GM21367 (cell line): ENCODE measurements around the gene SYK.

ENCODE experiments used
- ATAC-seq: cut with Tn5 transposase; IDR thresholded peaks from one replicate; pipeline ENCODE4 v1.9.1; 2021; ENCODE audit not compliant: unreplicated experiment

SYK gene

GRCh38 chr9:90846770-90847419 is 45.3 kb downstream of the SYK start:
- ATAC-seq, result no peak

- ATAC-seq, result no peak
Observed at GRCh38 chr9:90847971-90848370, 46.4 kb downstream of the SYK start.

GRCh38 chr9:90848866-90849265 is 47.2 kb downstream of the SYK start:
- ATAC-seq, result no peak

- ATAC-seq, result no peak
Observed at GRCh38 chr9:90851444-90851843, 49.8 kb downstream of the SYK start.

- no peak for ATAC-seq
Observed at GRCh38 chr9:90853945-90854344, 52.3 kb downstream of the SYK start.

GRCh38 chr9:90854637-90855175 is 53.1 kb downstream of the SYK start:
- ATAC-seq, result no peak

GRCh38 chr9:90855208-90855902 is 53.7 kb downstream of the SYK start:
- ATAC-seq, result no peak

GRCh38 chr9:90857091-90857490 is 55.5 kb downstream of the SYK start:
- no peak for ATAC-seq

- ATAC-seq, result no peak
Observed at GRCh38 chr9:90857855-90858254, 56.2 kb downstream of the SYK start.

GRCh38 chr9:90858457-90858901 is 56.9 kb downstream of the SYK start:
- no peak for ATAC-seq

GRCh38 chr9:90860382-90860781 is 58.8 kb downstream of the SYK start:
- ATAC-seq, result no peak

- ATAC-seq, result no peak
Observed at GRCh38 chr9:90860826-90861225, 59.2 kb downstream of the SYK start.

- no peak for ATAC-seq
Observed at GRCh38 chr9:90861380-90861779, 59.8 kb downstream of the SYK start.

GRCh38 chr9:90861826-90862740 is 60.5 kb downstream of the SYK start:
- ATAC-seq, result no peak

- no peak for ATAC-seq
Observed at GRCh38 chr9:90864779-90865178, 63.2 kb downstream of the SYK start.

GRCh38 chr9:90867101-90867500 is 65.5 kb downstream of the SYK start:
- no peak for ATAC-seq

- no peak for ATAC-seq
Observed at GRCh38 chr9:90868555-90868954, 66.9 kb downstream of the SYK start.

- ATAC-seq, result no peak
Observed at GRCh38 chr9:90869361-90869760, 67.7 kb downstream of the SYK start.

- ATAC-seq, result no peak
Observed at GRCh38 chr9:90870621-90871326, 69.2 kb downstream of the SYK start.

GRCh38 chr9:90871327-90871935 is 69.8 kb downstream of the SYK start:
- no peak for ATAC-seq
